LHCN-M2 (cell line): ENCODE data around the gene KIF13A. TPM values are rescaled to one million over a fixed set of nuclear protein-coding genes. Genes with fewer than 3 reads are reported as not detected.
"Not testable (repeated sequence)": the region's sequence is repeated elsewhere in the genome, so short reads cannot be mapped to it uniquely, and the experiment has no call there.

Source experiments
- DNase-seq: peaks from one replicate; pipeline ENCODE4 v3.0.0-alpha.2; 2012; ENCODE audit warnings: low read depth
- total RNA-seq: library from RNA; depleted of rRNA; stranded (reverse); fragments of >200 nt; gene quantifications from 2 replicates; pipeline ENCODE4 v1.2.3, GENCODE V29; 2014

The KIF13A gene
- total RNA-seq, 1 experiment from 2014 or later = 37.4 TPM

DNA sequence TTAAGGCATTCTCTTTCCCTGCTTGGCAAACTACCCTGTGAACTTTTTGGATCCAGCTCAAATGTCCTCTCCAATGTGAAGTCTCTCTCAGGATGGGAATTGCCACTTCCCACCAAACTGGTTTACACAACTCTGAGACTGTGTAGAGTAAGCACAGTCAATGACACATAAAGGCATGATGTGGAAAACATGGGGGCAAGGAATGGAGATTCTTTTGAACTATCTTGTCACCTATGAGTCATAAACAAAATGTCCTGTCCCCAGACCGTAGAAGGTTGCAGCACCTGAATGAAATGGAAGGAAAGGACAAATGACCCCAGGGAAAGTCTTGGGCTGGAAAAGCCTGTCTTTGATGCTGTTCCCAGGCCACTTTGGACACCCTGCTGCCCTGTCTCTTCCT, 11.0 kb upstream of the KIF13A start:
- DNase-seq = peak; percentile 21

DNA sequence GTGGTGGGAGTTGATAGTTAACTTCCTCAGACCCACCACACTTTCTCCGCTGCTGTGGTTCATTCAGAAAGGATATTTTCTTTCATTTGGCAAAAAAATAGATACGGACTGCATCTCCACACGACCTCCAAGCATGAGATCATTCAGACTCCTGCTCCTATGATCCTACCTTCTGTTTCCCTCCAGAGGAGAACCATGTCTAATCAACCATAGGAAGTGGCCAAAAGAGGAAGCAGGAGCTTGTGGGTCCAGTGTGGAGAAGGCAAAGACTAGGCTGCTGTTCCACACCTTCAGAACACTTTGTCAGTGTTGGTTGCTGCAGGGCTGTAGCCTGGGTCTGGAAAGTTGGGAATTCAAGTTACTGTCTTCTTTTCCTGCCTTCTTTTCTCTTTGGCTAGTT, 10.6 kb upstream of the KIF13A start:
- DNase-seq = no peak

DNA sequence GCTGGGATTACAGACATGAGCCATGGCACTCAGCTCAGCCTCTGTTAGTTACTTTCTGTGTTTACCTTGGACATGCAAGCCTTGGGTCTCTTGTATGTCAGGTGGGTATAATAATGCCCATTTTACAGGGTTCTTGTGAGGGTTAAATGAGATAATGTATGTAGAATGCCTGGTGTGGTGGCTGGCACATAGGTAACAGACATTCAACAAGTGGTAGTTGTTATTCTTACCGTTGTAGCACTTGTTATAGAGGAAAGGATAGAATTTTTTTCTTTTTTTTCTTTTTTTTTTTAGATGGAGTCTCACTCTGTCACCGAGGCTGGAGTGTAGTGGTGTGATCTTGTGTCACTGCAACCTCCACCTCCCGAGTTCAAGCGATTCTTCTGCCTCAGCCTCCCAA, 8.0 kb upstream of the KIF13A start:
- no peak for DNase-seq

DNA sequence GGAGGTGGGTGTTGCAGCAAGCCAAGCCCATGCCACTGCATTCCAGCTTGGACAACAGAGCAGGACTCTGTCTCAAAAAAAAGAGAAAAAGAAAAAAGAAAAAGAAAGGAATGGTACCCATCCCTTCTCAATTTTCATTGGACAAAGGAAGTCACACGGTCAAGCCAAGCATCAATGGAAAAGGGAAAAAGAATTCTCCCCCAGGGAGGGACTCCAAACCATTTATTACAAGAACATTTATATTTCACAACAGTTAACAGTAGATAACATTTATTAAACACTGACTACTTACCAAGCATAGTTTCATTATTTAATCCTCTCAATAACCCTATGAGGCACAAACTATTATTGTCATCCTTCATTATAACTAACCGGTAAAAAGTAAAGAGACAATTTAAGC, 6.6 kb upstream of the KIF13A start:
- no peak for DNase-seq

DNA sequence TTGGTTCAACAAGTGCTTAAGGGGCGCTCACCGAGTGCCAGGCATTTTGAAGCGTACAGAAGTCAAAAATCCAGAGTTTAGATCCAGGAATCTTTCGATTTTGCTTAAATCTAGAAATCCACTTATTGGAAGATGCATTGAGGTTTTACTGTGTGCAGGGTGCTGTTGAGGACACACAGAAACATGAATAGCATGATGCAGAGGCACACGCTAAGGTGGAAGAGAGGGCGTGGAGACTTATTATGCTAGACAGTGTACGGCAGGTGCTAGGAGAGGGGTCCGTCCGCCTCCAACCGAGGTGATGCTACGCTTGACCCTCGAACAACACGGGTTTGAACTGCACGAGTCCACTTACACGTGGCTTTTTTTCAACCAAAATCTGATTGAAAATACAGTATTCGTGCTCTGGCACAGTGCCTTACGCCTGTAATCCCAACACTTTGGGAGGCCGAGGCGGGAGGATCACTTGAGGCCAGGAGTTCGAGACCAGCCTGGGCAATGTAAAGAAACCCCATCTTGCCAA, 1.0 kb upstream of the KIF13A start:
- no peak for DNase-seq

DNA sequence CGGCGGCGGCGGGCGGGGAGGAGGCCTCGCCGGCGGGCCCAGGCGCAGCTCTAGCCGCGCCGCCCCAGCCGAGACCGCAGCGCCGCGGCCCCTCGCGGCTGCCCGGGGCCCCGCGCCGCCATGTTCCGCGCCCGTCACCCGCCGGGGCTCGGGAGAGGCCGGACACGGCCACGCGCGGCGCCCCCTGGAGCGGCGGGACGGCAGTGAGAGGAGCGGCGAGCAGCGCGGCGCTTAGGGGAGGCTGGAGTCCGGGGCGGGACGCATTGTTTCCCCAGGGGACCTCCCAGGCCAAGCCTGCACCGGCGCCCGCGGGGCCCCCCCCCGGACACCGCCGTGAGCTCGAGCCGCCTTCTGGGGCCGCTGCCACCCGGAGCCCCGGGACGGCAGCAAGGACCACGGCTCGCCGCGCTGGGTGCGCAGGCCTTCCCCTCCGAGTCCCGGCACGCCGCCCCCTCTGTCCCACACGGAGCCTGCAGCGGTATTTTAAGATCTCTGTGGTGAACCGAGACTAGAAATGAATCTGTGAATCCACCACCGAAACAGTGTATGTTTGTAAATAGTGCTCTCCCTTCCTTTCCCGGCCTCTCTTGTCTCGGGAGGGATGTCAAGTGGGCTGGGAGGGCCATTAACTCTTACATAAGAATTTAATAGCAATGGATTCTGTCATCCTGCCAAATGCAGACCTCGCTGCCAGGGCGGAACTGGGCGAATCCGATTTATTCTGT, 424 bp upstream of the KIF13A start:
- DNase-seq = peak; percentile 66

DNA sequence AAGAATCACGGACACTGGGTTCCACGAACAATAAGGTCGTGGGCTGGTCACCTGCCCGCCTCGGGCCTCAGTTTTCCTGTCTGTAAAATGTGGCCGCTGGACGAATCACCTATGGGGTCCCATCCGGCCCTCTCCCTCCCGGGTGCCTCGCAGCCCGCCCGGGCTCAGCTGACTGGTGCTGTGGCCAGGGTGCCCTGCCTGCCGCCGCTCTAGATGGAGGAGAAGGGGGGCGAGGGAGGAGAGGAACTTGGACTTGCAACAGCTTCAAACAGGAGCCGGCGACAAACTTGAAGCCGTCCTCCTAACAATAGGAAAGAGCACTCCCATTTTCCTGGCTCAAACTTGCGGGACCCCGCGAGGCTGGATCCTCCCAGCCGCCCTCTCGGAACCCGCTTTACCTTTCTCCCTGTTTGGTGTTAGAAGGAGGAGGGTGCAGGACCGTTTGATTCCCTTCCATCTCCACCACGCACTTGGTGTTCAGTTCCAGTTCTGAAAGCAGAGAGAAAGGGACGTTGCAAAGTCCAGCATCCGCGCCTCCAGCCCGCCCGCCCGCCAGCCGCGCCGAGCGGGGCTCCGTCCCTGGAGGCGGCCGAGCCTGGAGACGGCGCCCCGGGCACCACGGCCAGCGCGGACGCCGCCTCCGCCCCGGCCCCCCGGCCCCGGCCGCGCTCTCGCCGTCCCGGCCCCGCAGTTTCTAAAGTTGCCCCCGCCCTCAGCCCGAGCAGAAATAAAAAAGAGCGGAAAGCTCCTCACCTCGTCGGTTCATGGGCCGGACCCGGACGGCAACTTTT, 584 bp downstream of the KIF13A start:
- peak; percentile 49 for DNase-seq

DNA sequence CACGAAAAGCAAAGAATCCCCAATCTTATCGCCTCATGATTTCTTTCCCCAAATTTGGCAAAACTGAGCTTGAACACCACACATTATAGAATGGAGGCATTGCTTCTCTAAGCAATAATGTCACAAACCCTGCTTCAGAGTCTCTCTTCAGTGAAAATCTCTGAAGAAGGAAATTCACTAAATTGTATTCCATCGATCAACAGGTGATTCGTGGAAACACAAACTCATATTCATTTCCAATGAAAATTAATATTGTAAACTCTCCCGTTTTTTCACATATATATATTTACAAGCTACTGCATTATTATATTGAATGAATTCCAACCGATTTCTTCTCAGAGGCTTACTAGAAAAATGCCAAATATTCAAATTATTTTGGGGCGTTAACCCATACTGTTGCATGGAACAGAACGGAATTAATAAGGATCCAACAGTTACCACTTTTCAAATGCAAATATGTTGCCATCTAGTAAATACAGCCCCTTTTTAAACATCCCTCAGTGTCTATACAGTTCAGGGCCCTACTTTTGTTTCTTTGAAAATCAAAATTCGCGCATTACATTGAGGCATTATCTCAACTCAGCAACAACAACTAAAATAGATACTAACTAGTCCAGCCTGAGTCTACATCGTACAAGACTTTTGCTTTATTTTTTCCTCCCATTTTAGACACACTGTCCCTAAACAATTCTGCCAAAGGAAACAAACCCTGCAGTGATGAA, 1.3 kb downstream of the KIF13A start:
- DNase-seq = no peak

DNA sequence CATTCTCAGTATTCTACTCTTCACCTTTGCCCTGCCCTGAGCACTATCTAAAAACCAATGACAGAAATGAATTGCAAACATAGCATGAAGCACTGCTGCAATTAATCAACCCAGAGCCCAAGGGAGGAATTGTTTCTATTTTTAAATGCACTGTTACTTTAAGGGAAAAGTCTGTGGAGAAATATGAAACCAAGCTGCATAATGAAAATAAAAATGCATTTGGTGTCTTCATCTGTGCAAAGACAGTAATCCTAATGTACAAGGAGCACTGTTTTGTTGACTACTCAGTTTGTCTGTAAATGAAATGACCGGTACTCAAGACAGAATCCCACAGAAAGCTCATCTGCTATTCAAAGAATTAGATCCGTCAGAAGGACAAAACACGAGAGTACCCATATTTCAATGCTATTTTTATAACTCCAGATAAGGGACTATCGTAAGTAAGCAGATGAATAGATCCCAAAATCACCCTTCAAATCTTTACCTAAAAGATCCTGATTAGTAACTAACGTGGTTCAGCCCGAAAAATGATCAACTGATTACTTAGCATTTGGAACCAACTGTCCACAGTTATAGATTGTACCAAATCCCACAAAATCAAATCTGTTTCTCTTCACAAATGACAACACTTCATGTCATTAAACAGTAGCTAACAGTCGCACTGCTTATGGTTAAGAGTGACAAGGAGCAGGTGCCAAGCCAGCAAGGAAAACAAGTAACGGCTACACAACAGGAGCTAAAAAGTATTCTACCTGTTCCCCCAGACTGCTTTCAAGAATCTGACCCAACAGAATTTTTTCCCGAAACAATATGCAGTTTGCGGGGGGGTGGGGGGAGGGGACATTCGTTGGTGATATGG, 2.4 kb downstream of the KIF13A start:
- peak; percentile 47 for DNase-seq

DNA sequence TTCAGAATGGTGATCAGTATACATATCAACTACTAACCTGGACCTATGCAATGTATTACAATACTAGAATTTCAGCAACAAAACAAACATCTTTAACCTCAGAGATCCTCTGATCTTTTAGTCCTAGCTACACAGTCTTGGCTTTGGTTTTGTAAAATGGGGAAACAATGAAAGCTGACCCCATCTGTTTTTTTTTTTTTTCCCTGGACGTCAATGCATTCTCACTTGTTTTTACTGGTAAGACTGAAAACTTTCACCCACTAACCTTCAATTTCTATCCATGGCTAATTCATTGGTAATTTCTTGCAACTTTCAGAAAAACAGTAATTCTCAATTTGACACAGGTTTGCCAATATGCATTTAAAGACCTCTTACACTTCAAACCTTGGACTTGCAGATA, 3.0 kb downstream of the KIF13A start:
- DNase-seq = no peak

DNA sequence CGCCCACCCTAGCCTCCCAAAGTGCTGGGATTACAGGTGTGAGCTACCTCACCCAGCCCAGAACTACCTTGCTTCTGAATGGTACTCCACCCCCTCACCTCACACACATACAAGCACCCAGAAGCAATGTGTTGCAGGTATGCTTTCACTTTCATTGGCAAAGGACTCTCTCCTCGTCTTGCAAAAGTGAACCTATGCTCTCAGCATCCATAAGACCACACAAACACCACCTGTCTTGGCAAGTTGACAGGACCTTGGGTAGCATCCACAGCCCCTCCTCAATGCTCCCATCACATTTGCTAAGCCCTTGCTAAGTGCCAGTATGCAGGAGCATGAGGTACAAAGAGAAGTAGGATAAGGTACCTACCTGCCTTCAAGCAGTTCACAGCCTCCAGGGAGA, 3.7 kb downstream of the KIF13A start:
- DNase-seq = no peak

DNA sequence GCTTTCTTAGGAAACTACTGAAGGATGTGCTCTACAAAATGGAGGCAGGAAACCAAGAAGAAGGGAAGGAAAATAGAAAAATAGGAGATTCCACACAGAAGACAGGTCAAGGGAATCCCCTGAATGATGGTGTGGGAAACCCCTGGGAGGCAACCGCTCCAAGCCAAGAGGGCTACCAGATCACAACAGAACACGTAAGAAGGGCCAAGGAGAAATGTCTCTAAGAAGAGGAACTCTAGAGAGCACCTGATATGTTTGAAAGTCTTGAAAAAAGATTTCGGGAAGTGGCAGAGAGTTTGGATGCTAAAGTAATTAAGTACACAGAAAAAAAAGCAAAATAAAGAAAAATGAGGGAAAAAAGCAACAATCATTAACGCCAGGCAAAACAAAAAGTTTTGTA, 7.1 kb downstream of the KIF13A start:
- no peak for DNase-seq

DNA sequence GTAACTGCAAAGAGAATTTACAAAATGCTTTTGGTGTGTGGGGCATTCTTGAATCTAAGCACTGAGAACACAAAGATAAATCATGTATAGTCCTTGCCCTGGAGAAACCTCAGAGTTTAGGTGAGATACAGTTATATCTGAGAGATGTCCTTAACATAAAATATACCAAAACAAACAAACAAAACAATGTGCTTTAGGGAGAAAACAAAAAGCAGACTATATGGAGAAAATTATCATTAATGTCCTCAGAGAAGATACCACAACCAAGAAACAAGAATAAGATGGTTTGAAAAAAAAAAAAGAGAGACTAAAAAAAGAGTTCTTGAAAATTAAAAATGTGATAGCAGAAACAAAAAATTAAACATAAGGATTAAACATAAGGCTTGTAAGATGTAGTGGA, 8.0 kb downstream of the KIF13A start:
- DNase-seq = no peak

DNA sequence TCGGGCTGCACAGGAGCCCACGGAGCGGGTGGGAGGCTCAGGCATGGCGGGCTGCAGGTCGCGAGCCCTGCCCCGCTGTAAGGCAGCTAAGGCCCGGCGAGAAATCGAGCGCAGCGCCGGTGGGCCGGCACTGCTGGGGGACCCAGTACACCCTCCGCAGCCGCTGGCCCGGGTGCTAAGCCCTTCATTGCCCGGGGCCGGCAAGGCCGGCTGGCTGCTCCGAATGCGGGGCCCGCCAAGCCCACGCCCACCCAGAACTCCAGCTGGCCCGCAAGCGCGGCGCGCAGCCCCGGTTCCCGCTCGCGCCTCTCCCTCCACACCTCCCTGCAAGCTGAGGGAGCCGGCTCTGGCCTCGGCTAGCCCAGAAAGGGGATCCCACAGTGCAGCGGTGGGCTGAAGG, 11.2 kb downstream of the KIF13A start:
- DNase-seq = not testable (repeated sequence)

DNA sequence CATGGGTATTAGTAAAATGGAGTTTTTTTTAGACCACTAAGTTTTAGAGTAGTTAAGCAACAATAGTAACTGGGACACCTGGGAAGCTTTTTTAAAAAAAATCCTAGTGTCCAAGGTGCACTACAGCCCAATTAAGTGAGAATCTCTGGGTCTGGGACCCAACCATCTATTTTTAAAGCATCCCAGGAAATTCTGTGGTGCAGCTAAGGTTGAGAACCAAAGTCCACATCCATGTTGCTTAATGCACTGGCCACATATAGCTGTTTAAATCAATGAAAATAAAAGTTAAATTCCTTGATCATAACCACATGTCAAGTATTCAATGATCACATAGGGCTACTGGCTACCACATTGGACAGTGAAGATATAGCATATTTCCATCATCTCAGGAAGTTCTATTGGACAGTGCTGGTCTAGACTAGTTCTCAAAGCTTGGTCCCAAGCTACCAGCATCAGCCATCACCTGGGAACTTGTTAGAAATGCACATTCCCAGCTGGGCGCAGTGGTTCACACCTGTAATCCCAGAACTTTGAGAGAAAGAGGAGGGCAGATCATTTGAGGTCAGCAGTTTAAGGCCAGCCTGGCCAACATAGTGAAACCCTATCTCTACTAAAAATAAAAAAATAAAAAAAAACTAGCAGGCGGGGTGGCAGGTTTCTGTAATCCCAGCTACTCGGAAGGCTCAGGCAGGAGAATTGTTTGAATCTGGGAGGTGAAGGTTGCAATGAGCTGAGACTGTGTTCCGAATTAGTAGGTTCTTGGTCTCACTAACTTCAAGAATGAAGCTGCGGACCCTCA, 12.7 kb downstream of the KIF13A start:
- DNase-seq = no peak

DNA sequence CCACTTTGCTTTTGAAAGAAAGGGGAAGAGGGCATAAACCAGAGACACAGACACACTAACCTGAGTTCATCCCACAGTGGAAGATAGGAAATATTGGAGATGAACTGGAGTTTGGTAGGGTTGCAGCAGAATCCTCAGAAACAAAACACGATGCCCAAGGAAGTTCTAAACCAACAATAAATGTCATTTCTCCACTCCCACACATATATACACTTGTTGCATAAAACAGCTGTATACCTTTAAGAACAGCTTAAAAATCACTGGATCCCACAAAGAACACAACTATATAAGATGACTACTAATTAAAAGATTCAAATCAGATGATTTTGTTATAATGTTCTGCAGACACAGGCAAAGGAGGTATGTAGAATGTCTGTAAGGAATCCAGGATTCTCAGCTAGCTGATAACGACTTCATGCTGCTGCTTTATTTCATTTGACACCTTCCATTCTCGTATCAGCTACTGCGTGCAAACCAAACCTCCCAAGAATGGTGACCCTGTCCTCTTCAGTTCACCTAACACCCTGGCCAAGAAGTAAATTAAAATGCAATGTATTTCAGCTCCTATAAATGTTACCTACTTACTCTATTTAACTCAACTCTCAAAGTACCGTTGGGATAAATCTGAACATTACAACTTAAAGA, 14.3 kb downstream of the KIF13A start:
- DNase-seq = no peak

DNA sequence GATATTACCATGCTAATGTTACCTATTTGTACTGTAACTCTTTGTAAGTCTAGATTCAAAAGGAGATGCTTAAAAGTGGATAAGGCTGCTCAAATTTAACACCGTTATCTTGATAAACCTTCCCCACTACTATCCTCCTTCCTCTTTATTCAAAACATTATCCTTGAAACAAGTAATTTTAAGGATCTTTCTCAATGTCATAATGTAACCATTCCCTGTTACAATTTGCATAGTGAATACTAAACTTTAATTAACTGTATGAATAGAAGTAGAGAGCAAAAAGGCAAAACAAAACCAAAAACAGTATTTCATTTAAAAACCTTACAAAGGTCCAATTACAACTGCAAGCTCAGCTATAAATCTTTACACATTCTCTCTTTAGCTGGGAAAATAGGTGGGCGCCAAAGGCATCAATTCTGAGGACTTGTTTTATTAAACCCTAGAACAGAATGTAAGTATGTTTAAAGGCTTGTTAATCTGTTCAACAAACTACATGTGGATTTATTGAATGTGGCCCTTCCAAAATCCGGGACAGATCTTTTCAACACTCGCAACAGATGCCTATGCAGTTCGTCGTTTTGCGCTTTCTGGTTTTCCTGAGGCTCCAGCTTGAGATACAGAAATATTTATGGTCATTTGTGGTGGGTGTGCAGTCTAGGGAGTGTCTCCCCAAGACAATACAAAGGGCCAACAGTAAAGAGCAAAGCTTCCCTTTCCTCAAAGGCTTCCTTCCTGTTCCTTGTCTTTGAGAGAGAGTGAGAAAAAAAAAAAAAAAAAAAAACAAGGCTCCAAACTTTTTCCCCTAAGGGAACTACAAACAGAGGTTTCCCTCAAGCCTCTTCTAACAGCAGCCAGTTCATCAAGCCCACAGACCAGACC, 15.1 kb downstream of the KIF13A start:
- no peak for DNase-seq

DNA sequence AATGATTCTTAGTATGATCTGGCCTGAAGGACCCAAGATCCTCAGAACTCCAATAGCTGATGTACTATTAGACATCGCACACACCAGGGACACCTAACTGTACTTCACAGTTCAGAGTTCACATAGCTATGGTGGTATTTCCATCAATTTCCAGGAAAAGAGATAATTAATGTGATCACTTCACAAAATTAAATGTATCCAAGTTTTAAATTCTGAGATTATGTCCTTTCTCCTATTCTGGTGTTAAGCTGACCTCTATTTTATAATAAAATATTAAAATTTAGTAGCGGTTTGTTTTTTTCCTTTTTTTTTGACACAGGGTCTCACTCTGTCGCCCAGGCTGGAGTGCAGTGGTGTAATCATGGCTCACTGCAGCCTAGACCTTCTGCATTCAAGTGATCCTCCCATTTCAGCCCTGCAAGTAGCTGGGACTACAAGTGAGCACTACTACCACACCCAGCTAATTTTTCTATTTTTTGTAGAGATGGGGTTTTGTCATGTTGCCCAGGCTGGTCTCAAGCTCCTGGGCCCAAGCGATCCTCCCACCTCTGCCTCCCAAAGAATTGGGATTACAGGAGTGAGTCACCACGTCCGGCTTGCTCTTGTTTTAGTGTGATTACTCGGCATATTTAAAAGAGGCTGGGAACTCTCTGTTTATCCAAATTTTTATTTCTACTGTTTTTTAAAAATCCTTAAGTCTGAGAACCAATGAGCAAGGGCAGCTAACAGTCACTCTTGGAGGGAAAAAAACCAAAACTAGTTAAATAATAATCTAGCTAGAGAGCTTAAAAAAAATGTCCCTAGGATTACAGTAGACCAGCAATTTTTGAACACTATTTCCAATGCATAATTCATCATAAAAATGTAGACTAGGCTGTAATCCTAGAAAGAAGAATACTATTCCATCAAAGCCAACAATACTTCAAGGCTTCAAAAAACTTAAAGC, 16.0 kb downstream of the KIF13A start:
- DNase-seq = peak; percentile 76
